HUDEP-2 (cell line): ENCODE data around the gene RAB31.
A peak's percentile ranks its signal among the peaks of the same experiment; 100 is the strongest.
"Not testable (repeated sequence)": the region's sequence is repeated elsewhere in the genome, so short reads cannot be mapped to it uniquely, and the experiment has no call there.

Experiments
- DNase-seq, 76 experiments: peaks; one replicate each; lab custom pipeline; 2025; ENCODE audit not compliant: unreplicated experiment in 76 of 76; lab: John Stamatoyannopoulos, UW

RAB31 gene

GRCh38 chr18:9756271-9756932 lies 48.3 kb downstream of the RAB31 start:
- DNase-seq, result no peak

GRCh38 chr18:9756933-9757470 lies 48.9 kb downstream of the RAB31 start:
- DNase-seq, result no peak

GRCh38 chr18:9757827-9758621 lies 49.9 kb downstream of the RAB31 start:
- no peak for DNase-seq

GRCh38 chr18:9758624-9759075 lies 50.5 kb downstream of the RAB31 start:
- DNase-seq, result peak in 2 of 76 experiments; percentile 11 to 26

- no peak for DNase-seq
Observed at GRCh38 chr18:9760641-9761040, 52.5 kb downstream of the RAB31 start.

- no peak for DNase-seq
Observed at GRCh38 chr18:9762526-9762925, 54.4 kb downstream of the RAB31 start.

- DNase-seq, result no peak
Observed at GRCh38 chr18:9763157-9763556, 55.1 kb downstream of the RAB31 start.

- no peak for DNase-seq
Observed at GRCh38 chr18:9764011-9764481, 55.9 kb downstream of the RAB31 start.

GRCh38 chr18:9765501-9765900 lies 57.4 kb downstream of the RAB31 start:
- no peak for DNase-seq

- no peak for DNase-seq
Observed at GRCh38 chr18:9766076-9766481, 58.0 kb downstream of the RAB31 start.

- no peak for DNase-seq
Observed at GRCh38 chr18:9766740-9767139, 58.6 kb downstream of the RAB31 start.

GRCh38 chr18:9768071-9768691 lies 60.1 kb downstream of the RAB31 start:
- not testable (repeated sequence) for DNase-seq

- DNase-seq, result not testable (repeated sequence)
Observed at GRCh38 chr18:9770111-9770510, 62.0 kb downstream of the RAB31 start.

GRCh38 chr18:9771261-9771976 lies 63.3 kb downstream of the RAB31 start:
- peak in 60 of 76 experiments; percentile 0 to 84 (median 26) for DNase-seq

- no peak for DNase-seq
Observed at GRCh38 chr18:9771977-9772660, 64.0 kb downstream of the RAB31 start.

GRCh38 chr18:9772847-9773677 lies 65.0 kb downstream of the RAB31 start:
- no peak for DNase-seq

- DNase-seq, result no peak
Observed at GRCh38 chr18:9774150-9774549, 66.0 kb downstream of the RAB31 start.

GRCh38 chr18:9775178-9775577 lies 67.1 kb downstream of the RAB31 start:
- no peak for DNase-seq

GRCh38 chr18:9779630-9780029 lies 71.5 kb downstream of the RAB31 start:
- no peak for DNase-seq
